ENCODE results near the gene LRRC46. TPM values are rescaled to one million over a fixed set of nuclear protein-coding genes. Genes with fewer than 3 reads are reported as not detected.

LRRC46 gene
- total and polyA plus RNA-seq, 2 of the 13 experiments (the other 11 are each of a cell fraction or from before 2014, with no cell fraction given): 0.09 TPM

- TF ChIP-seq, protein P1, sequence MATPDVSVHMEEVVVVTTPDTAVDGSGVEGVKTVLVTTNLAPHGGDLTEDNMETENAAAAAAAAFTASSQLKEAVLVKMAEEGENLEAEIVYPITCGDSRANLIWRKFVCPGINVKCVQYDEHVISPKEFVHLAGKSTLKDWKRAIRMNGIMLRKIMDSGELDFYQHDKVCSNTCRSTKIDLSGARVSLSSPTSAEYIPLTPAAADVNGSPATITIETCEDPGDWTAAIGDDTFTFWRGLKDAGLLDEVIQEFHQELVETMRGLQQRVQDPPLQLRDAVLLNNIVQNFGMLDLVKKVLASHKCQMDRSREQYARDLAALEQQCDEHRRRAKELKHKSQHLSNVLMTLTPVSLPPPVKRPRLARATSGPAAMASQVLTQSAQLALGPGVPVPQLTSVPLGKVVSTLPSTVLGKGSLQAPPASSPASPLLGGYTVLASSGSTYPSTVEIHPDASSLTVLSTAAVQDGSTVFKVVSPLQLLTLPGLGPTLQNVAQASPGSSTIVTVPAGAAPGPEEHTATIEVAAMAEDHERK (CRISPR knock-in tag; IDR thresholded peaks at IDR 0.05; ENCODE audit: low read depth): no peak
- peak; percentile 69 for TF ChIP-seq ZBTB25 (CRISPR knock-in tag; IDR thresholded peaks at IDR 0.05)
- no peak for TF ChIP-seq AKAP8 (CRISPR knock-in tag; IDR thresholded peaks at IDR 0.05)
- TF ChIP-seq ZSCAN25 (CRISPR knock-in tag; IDR thresholded peaks at IDR 0.05): peak; percentile 68; the same call in 1 of the 2 replicates
- peak; percentile 60; the same call in 1 of the 2 replicates for TF ChIP-seq ZFP36L1 (CRISPR knock-in tag; IDR thresholded peaks at IDR 0.05)
- 0 out of 2 replicates have a peak, but pooled peaks have one; percentile 16 for TF ChIP-seq ZNF709 (CRISPR knock-in tag; IDR thresholded peaks at IDR 0.05)
- no peak for TF ChIP-seq CSRNP2 (CRISPR knock-in tag; conservative IDR thresholded peaks at IDR 0.05; ENCODE audit: low read depth)
- TF ChIP-seq NFE2L1 (CRISPR knock-in tag; IDR thresholded peaks at IDR 0.05; ENCODE audit: borderline replicate concordance): no peak
- TF ChIP-seq MEF2D (CRISPR knock-in tag; IDR thresholded peaks at IDR 0.05): peak; percentile 75; the same call in 1 of the 2 replicates
- peak; percentile 69; the same call in 1 of the 2 replicates for TF ChIP-seq ZNF556 (CRISPR knock-in tag; IDR thresholded peaks at IDR 0.05; ENCODE audit: borderline replicate concordance)
- TF ChIP-seq EP300 (IDR thresholded peaks at IDR 0.05; ENCODE audit: low read depth in 2 of 2, low read length in 2 of 2): 0 out of 4 replicates have a peak, but pooled peaks of 1 of the 2 experiments have one; percentile 15
- no peak for TF ChIP-seq EP300 (CRISPR knock-in tag; IDR thresholded peaks at IDR 0.05; ENCODE audit: borderline replicate concordance)
- TF ChIP-seq ZNF720 (CRISPR knock-in tag; IDR thresholded peaks at IDR 0.05): no peak
- TF ChIP-seq HOXA9 (CRISPR knock-in tag; IDR thresholded peaks at IDR 0.05; ENCODE audit: borderline replicate concordance): 0 out of 2 replicates have a peak, but pooled peaks have one; percentile 66
- TF ChIP-seq ZFP90 (CRISPR knock-in tag; IDR thresholded peaks at IDR 0.05; ENCODE audit: borderline replicate concordance): peak; percentile 45; the same call in 1 of the 2 replicates
- TF ChIP-seq ZNF468 (CRISPR knock-in tag; IDR thresholded peaks at IDR 0.05): no peak
- TF ChIP-seq ZNF710 (CRISPR knock-in tag; IDR thresholded peaks at IDR 0.05; ENCODE audit: borderline replicate concordance): peak; percentile 91; the same call in 1 of the 2 replicates
- TF ChIP-seq SP4 (CRISPR knock-in tag; IDR thresholded peaks at IDR 0.05): peak; percentile 47; the same call in 1 of the 2 replicates
- TF ChIP-seq CBX1 (IDR thresholded peaks at IDR 0.05; ENCODE audit: low read depth): no peak
Measured at GRCh38 chr17:47840742-47841487, 9.4 kb downstream of the LRRC46 start, which contains the start of gene SCRN2 (continued).

Measured in HepG2 (cell line).